GM19043 (cell line): ENCODE data around the gene MIER2.

ENCODE experiments used
- ATAC-seq: cut with Tn5 transposase; IDR thresholded peaks from one replicate; pipeline ENCODE4 v1.9.1; 2021; ENCODE audit warnings: low read depth; ENCODE audit not compliant: unreplicated experiment

The MIER2 gene

DNA sequence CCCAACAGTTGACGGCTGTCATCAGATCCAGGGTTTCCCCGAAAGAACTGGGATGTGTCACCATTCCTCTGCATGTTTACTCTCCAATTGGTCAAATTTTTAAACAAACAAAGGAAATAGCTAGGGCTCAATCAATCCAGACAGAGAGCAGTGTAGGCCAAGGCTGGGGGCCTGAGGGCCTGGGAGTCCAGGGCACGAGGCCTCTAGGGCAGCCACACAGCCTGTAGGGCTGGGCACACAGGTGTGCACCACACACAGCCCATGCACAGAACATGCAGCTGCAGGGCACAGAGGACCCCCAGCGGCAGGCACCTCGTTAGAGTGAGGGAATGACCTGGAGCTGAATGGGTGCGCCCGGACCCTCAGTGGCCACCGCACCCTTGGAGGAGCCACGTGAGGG, 9.5 kb downstream of the MIER2 start:
- ATAC-seq = no peak

DNA sequence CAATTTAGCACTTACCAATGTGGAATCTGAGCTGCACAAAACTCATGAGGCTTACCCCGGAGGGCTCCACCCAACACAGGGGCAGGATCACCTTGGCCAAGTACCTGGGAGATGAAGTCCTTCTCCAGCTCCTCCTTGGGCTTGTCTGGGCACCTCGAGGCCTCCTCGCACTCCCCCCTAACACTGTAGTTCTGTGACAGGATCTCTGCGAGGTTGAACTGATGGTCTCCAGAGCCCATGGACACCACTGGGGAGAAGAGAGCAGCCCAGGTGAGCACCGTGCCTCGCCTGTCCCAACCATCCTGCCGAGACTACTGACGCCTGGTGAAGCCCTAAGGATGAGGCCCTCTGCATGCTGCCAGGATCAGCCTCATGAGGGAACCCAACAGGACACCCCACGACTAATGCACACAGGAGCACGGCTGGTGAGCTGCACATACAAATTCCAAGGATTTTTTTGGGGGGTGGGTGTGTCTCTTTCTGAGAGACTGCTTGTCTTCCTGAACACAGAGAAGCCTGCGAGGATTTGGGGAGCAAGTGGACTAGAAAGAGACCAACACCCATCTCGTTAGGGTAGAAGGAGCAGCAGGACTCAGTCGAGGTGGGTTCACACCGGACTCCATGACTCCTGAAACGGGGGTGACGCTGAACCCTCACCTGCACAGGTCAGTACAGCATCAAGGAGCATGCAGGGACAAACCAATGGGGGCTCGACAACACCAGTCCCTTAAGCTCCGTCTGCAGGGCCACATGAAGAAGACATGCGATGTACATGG, 10.1 kb downstream of the MIER2 start:
- ATAC-seq = no peak

DNA sequence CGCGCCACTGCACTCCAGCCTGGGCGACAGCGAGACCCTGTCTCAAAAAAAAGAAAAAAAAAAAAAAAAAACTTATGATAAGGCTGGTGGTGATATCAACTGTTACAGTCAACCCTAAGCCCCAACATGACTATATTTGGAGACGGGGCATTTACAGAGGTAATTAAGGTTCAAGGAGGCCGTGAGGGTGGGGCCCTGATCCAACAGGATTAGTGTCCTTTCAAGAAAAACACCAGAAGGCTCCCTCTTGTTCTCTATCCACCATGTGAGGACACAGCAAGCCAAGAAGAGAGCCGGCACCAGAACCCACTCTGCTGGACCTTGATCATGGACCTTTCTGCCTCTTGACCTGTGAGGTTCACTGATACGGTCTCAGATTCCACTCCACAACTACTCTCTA, 14.1 kb downstream of the MIER2 start:
- ATAC-seq = no peak

DNA sequence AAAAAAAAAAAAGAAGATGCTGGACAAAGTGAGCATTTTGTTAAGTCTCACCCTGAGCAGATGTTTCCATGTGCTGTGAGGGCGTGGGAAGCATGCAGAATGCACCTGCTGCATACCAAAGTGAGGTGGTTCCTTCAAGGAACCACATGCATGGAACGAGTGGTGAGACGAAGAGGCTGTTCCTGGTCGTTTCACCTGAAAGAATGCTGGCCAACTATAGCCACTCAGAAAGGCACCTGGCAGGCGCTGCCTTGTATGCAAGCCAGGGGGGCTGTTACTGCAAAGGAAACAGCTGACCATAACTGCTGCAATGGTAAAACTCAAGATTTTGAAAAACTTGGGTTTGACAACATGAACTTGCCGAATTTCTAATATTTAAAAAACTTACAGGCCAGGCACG, 14.7 kb downstream of the MIER2 start:
- ATAC-seq = no peak

DNA sequence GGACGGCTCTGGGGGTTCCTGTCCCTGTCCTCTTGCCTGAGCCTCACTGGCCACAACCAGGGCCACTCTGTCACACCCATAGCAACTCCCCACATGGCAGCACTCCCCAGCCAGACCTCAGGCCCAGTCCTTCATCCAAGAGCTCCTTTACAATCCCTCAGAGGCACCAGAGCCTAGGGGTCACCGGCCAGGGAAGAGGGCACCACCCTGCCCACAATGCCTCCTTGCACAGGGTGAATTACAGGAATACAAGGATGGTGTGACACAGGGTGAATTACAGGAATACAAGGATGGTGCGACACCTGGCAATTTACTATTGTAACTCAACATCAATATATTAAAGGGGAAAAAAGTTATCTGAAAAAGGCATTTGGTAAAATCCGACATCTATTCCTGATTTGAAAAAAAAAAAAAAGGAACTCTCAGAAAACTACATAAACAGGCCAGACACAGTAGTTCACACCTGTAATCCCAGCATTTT, 16.5 kb downstream of the MIER2 start:
- no peak for ATAC-seq

DNA sequence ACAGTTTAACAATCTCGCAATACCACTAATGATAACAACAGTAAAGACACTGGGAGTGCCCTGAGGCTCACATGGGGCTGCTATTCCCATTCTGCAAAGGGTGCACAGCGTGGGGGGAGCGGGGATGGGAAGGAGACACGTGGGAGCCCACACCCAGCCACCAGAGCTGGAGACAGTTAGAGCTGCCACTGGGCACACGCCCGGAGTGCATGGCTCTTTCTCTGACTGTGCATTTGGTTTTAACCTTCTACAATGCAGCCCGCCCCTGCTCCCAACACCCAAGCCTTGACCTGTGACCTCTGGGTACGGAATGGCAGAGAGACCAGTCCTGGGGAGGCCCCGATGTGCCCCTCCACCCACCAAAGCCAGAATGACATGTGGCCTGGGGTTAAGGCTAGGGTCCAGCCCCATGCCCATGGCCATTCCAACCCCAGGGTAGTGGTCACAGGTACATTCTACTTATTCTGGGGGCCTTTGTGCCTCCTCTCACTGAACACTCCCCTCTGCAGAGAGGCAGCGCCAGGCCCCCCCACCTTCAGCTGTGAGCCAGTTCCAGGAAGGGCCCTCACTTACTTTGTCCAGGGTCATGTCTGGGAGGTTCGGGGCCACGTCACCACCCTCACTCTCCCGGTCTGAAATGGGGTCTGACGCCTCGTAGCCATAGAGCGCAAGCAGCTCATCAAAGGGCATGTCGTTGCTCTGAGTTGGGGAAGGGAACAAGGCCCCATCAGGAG, 17.1 kb downstream of the MIER2 start:
- ATAC-seq = no peak

DNA sequence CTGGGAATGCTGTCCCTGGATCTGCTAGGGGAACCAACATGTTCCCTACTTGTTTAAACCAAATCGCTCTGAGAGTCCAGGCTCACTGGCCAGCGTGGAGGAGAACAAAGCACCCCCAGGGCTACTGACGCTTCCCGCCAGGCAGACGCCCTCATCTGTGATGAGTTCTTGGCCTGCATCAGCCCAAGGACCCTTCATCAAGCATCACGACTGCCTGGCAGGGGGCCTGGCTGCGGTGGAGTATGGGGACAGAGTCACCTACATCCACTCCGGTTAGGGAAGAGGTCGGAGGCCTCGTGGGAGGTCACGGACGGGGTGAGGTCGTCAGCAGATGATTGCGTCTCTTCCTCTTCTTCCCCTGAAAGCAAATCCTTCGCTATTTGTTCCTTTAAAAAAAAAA, 17.7 kb downstream of the MIER2 start:
- no peak for ATAC-seq

DNA sequence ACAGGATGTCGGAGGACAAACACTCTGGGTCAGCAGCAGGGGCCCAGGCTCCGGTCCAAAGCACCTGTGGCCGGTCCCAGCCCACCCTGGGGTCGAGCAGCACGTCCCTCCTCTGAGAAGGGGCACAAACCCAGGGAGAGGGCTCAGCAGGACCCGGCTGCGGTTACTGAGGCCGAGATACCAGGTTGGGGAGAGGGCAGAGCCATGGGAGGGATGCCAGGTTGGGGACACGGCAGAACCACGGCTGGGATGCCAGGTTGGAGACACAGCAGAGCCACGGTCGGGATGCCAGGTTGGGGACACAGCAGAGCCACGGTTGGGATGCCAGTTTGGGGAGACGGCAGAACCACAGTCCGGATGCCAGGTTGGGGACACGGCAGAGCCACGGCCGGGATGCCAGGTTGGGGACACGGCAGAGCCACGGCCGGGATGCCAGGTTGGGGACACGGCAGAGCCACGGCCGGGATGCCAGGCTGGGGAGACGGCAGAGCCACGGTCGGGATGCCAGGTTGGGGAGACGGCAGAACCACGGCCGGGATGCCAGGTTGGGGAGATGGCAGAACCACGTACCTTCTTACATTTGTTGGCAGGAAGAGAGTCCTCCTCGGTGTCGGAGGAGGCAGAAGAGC, 18.5 kb downstream of the MIER2 start:
- no peak for ATAC-seq

DNA sequence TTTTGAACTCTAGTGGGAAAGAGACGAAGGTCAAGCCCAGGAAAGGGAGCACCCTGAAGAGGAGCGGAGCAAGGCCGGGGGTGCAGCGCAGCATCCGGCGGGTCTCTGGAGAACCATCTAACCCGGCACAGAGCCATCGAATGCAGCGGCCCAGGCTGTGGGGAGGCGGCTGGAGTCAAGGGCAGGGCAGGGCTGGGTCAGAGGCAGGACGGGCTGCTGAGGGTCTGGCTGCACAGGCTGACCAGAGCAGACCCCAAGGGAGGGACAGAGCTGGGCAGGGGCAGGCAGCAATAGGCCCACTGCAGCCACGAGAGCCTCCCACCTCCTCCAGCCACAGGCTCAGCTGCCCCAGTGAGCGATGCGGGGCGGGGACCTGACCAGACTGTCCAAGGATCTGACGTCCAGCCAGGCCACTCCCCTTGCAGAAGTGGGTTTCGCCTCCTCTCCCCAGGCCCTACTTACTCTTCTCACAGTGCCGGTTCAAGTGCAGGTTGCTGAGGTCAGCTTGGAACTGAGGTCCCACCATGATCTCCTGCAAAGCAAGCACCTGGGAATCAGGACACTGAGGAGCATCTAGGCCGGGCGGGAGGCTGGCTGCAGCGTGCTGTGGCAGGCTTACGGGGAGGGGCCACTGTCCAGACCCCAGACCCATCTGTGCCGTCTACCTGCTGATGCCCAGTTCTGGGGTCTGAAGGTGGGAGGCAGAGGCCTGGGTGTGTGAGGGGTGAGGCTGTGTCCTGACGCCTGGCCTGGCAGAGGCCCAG, 19.2 kb downstream of the MIER2 start:
- no peak for ATAC-seq

DNA sequence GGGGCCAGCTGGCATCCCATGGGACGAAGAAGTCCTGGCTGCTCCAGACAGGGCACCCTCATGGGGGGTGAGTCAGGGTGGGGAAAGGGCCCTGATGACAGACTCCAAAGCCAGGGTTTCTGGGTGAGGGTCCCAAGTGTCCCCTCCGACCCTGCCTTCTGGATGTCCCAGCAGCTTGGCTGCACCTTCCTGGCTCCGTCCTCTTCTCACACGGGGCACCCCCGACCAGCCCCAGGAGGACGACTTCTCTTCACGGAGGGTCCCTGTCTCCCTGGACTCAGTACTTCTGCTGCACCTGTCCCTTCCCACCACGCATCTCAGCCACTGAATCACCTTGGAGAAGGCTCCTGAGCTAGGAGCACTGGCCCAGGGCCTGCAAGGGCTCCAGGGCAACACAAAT, 19.9 kb downstream of the MIER2 start:
- no peak for ATAC-seq

DNA sequence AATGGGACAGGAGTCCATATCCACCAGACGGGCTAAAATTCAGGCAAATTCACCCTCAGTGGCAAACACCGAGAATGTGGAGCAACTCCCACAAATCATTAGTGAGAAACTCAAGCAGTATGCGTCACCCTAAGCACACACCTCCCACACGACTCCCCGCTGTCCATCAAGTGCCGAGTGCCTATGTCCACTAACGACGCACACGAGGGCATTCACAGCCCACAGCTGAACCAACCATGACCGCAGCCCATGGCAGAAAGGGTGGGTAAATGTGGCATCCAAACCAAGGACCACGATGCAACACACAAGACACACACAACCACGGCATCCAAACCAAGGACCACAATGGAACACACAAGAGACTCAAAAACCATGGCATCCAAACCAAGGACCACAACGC, 22.0 kb downstream of the MIER2 start:
- ATAC-seq = no peak

DNA sequence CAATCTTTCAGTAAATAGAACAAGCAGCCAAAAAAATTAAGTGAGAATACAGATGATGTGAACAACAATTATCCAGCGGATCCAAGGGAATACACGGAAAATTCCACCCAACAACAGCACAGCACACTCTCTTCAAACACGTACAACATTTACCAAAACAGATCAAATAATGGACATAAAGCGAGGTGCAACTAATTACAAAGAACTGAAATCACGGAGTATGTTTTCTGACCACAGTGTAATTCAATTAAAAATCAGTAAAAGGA, 26.2 kb downstream of the MIER2 start:
- no peak for ATAC-seq

DNA sequence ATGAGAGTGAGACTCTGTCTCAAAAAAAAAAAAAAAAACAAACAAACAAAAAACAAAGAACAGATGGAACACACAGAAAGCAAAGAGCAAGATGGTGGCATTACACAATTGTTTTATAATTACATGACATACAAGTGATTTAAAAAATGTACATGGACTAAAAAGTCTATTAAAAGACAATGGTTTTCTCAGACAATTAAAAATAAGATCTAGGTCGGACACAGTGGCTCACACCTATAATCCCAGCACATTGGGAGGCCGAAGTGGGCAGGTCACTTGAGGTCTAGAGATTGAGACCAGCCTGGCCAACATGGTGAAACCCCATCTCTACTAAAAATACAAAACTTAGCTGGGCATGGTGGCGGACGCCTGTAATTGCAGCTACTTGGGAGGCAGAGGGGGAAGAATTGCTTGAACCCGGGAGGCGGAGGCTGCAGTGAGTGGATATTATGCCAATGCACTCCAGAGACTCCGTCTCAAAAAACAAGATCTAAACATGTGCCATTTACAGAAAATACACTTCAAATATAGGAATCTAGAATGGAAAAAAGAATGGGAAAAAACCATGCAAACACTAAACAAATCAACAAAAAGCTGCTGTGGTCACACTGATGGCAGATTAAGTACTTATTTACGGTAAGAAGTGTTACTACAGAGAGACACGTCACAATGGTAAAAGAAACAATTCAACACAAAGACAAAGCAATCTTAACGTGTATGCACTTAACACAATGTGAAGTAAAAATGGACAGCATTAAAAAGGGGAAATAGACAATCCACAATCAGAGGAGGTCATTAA, 26.7 kb downstream of the MIER2 start:
- ATAC-seq = no peak

DNA sequence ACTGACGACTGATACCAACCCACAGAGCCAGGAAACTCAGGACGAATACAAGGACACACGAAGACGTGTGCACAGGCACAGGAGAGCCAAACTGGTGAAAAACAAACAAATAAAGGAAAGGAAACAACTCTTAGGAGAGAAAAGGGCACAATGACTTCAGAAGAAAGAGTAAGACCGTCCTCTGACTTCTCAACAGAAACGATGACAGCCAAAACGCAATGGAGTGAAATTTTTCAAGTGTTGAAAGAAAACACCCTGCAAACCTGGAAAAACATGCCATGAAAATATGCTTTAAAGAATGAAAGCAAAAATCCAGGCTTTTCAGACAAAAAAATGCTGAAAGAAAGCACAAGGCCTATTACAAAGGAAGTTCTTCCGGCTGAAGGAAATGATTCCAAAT, 28.8 kb downstream of the MIER2 start:
- no peak for ATAC-seq

DNA sequence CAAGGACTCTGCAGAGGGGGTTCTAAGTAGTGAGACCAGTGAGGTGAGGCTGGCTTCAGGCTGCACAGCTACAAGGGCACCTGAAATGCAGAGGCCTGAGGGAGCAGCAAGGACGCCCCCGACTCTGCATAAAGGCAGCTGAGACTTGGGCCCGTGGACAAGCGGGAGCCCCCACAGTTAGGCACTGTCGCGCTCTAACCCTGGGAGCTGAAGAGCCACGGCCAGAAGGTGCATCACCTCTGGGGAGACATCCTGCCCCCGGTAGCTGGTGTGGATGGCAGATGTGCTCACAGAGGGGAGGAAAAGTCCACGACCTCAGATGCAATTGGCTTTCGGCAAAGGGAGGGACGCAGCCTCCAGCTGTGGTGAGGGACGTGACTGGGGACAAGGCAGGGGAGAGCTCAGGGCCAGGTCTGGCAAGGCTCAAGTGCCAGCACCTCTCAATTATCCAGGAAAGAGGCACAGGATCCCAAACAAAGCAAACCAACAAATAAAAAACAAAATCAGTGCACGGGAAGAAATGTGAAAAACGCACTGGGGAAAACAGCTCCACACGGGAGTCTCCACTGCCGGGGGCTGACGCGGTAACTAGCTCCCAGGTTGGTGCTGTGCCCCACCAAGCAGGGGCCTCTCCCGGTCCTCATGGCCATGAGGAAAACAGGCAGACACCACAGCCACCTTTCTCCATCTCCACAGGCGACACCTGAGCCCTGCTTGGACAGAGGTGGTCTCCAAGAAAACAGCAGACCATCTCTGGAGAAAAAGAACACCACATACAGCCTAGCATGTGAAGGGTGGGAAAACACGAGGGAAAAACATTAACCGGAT, 30.4 kb downstream of the MIER2 start:
- no peak for ATAC-seq

DNA sequence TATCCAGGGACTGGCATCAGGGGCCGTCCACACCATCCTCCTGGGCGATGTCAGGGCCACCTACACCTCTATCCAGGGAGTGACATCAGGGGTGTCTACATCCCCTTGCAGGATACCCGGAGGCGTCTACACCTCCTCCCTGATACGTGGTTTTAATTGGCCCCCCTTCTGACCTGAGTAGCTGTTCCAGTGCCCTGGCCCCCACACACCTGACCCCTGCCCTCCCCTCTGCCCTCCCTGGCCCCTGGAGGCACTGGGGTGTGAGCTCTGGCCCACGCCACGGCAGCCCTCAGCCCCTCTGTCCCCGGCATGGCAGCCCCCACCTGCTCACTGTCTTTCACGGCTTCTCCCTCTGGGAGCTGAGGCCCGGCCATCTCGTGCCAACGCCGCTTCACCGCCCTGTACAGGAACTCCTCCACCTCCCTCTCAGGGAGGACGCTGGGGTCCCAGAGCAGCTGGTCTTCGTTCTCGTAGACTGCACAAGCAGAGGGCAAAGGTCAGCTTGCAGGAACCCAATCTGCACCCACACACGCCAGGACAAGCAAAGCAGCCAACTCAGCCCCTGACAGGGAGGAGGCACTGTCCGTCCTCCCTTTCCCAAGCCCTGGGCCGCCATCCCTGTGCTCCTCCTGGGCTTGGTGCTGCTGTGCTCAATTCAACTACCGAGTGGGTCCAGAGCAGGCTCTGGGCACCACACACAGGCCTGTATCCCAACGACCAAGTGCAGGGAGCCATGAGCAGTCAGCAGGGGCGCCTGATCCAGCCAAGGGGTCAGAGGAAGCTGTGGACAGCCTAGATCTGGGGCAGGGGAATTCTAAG, 31.2 kb downstream of the MIER2 start:
- no peak for ATAC-seq

DNA sequence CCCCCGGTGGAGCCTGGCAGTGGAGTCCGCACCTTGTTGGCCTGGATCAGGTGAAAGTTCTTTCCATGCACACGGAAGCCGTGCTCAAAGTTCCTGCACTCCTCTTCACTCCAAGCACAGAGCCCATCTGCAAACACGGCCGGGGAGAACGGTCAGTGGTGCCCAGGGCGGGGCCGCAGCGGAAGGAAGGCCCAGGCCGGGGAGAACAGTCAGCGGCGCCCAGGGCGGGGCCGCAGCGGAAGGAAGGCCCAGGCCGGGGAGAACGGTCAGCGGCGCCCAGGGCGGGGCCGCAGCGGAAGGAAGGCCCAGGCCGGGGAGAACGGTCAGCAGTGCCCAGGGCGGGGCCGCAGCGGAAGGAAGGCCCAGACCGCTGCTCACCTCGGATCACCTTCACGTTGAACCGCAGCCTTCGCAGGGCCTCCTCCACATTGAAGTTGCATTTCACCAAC, 32.8 kb downstream of the MIER2 start:
- ATAC-seq = no peak

DNA sequence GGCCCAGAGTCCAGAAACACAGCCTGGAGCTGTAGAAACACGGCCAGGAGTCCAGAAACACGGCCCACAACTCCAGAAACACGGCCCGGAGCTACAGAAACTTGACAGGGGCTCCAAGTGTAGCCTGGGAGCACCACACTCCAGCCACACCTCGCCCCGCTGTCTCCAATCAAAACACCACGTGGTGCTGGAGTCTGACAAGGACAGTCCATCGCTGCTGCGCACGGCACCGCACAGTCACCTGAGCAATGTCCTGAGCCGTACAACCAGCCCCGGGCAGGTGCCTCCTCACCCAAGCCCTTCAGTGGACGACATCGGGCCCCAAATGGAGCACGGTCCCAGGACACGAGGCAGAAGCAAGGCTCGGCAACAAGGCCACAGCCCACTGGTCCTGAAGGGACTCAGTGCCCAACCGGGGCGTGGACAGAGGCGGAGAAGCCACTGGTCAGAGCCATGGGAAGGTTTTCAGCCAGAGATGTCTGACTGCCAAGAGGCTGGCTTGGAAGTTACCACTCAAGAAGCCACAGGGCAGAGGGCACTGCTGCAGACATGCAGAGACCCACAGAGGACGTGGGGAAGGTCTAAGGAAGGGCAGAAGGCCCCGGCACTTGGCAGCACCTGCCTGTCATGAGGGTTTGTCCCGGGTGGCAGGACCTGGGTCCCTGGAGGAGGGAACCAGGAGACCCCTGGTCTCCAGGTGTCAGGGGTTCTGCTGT, 33.7 kb downstream of the MIER2 start:
- ATAC-seq = no peak
